ENCODE measurements around the gene KCNAB2.
A peak's percentile ranks its signal among the peaks of the same experiment; 100 is the strongest.

KCNAB2 gene

GRCh38 chr1:6068932-6069331 is 23.2 kb downstream of the KCNAB2 start:
- H3K27ac ChIP-seq: no peak overlapping the region
- ChIA-PET CTCF (no interaction called here), POLR2A (ENCODE audit: low non-redundant PET) (no interaction called here)
- TF ChIP-seq CTCF (conservative IDR thresholded peaks at IDR 0.05; ENCODE audit: low read depth): no peak
- no peak for DNase-seq (ENCODE audit: low spot score)

- POLR2A ChIA-PET (ENCODE audit: low non-redundant PET): no interaction called here
- CTCF ChIA-PET: no interaction called here
- H3K27ac ChIP-seq: no peak overlapping the region
- no peak for TF ChIP-seq CTCF (conservative IDR thresholded peaks at IDR 0.05; ENCODE audit: low read depth)
- DNase-seq (ENCODE audit: low spot score): no peak
Observed at GRCh38 chr1:6069573-6069972, 23.9 kb downstream of the KCNAB2 start.

- no peak for TF ChIP-seq CTCF (conservative IDR thresholded peaks at IDR 0.05; ENCODE audit: low read depth)
- CTCF ChIA-PET: no interaction called here
- H3K27ac ChIP-seq: no peak overlapping the region
- no peak for DNase-seq (ENCODE audit: low spot score)
- POLR2A ChIA-PET (ENCODE audit: low non-redundant PET): no interaction called here
Observed at GRCh38 chr1:6070450-6070974, 24.8 kb downstream of the KCNAB2 start.

GRCh38 chr1:6071219-6071618 is 25.5 kb downstream of the KCNAB2 start:
- no peak overlapping the region for H3K27ac ChIP-seq
- DNase-seq (ENCODE audit: low spot score): no peak
- TF ChIP-seq CTCF (conservative IDR thresholded peaks at IDR 0.05; ENCODE audit: low read depth): no peak
- ChIA-PET CTCF (no interaction called here), POLR2A (ENCODE audit: low non-redundant PET) (no interaction called here)

- DNase-seq (ENCODE audit: low spot score): no peak
- TF ChIP-seq CTCF (conservative IDR thresholded peaks at IDR 0.05; ENCODE audit: low read depth): no peak
- CTCF ChIA-PET: no interaction called here
- peak overlapping the region; percentile 76 for H3K27ac ChIP-seq
- POLR2A ChIA-PET (ENCODE audit: low non-redundant PET): no interaction called here
Observed at GRCh38 chr1:6072774-6073479, 27.2 kb downstream of the KCNAB2 start.

GRCh38 chr1:6073480-6074053 is 27.9 kb downstream of the KCNAB2 start:
- POLR2A ChIA-PET (ENCODE audit: low non-redundant PET): no interaction called here
- peak overlapping the region; percentile 76 for H3K27ac ChIP-seq
- no peak for DNase-seq (ENCODE audit: low spot score)
- CTCF ChIA-PET: interaction anchor here (0.7 to 0.9 kb wide), 3 partner anchors 171 to 1118 kb away, joined by 3 read pairs; no protein-coding TSS in a partner anchor
- no peak for TF ChIP-seq CTCF (conservative IDR thresholded peaks at IDR 0.05; ENCODE audit: low read depth)
